Kidney (tissue), 14 donors: ENCODE data around the gene PLCB3. TPM values are rescaled to one million over a fixed set of nuclear protein-coding genes. Genes with fewer than 3 reads are reported as not detected.
"Not testable (repeated sequence)": the region's sequence is repeated elsewhere in the genome, so short reads cannot be mapped to it uniquely, and the experiment has no call there.

Experiments
- DNase-seq, 5 donors: peaks; one replicate each; pipeline ENCODE4 v3.0.0-alpha.2; 2013 to 2020
- FAIRE-seq: peaks from 2 replicates; lab custom pipeline; 2012; peaks lifted over from hg19 to GRCh38; lab: Jason Lieb, UNC
- H3K27ac ChIP-seq, 2 donors: one replicate each; pipeline ENCODE4 v1.7.0; 2013; ENCODE audit warnings: low read depth in 2 of 2, low read length in 2 of 2, inconsistent platforms in 1 of 2
- H3K27me3 ChIP-seq: one replicate; pipeline ENCODE4 v1.7.1; 2013; ENCODE audit warnings: low read length, inconsistent platforms; ENCODE audit not compliant: control insufficient read depth, insufficient read depth
- H3K36me3 ChIP-seq, 3 donors: one replicate each; pipeline versions ENCODE4 v1.7.0 to v1.7.1; 2013; ENCODE audit warnings: low read length in 3 of 3, control low read depth in 1 of 3, inconsistent platforms in 1 of 3; ENCODE audit not compliant: insufficient read depth in 3 of 3, control insufficient read depth in 2 of 3
- H3K4me1 ChIP-seq, 3 donors: one replicate each; pipeline versions ENCODE4 v1.7.0 to v1.7.1; 2013; ENCODE audit warnings: low read length in 3 of 3, inconsistent platforms in 1 of 3, low read depth in 1 of 3; ENCODE audit not compliant: control insufficient read depth in 2 of 3, insufficient read depth in 2 of 3
- H3K4me3 ChIP-seq, 3 donors: one replicate each; pipeline versions ENCODE4 v1.7.0 to v1.8.1; 2013; ENCODE audit warnings: low read length in 3 of 3, control low read depth in 1 of 3, inconsistent platforms in 1 of 3
- H3K9ac ChIP-seq, 3 donors: one replicate each; pipeline versions ENCODE4 v1.7.0 to v1.7.1; 2013; ENCODE audit warnings: low read length in 3 of 3, control low read depth in 1 of 3, inconsistent platforms in 1 of 3
- H3K9me3 ChIP-seq, 3 donors: one replicate each; pipeline versions ENCODE4 v1.7.0 to v1.7.1; 2013; ENCODE audit warnings: low read length in 3 of 3, control low read depth in 1 of 3, inconsistent platforms in 1 of 3; ENCODE audit not compliant: control insufficient read depth in 2 of 3, insufficient read depth in 1 of 3
- intact Hi-C: fragments of 100-400 bp; cut with DNase I; formaldehyde crosslinking; loops from one replicate; pipeline ENCODE4 v1.11.1; 2022
- polyA plus RNA-seq: library from polyadenylated mRNA; stranded (reverse); fragments of 350-450 nt; fragmentation: Illumina TruSeq; extraction: RNeasy Lipid Tissue Mini Kit (QIAGEN cat#74804); gene quantifications from one replicate; pipeline ENCODE4 v1.2.3, GENCODE V29; 2014; ENCODE audit warnings: low read depth, low replicate concordance; ENCODE audit not compliant: insufficient read depth
- total RNA-seq: library from RNA; stranded (reverse); fragmentation: NEBNext Ultra II Directional; extraction: Animal tissue kit (Norgen Biotek cat#: 25700); gene quantifications from one replicate; pipeline ENCODE4 v1.2.1, GENCODE V29; 2021
- TF ChIP-seq, protein P1 (sequence below): IDR thresholded peaks from 3 replicates; pipeline ENCODE4 v1.5.1; 2012; ENCODE audit warnings: mild to moderate bottlenecking, moderate library complexity, borderline replicate concordance; ENCODE audit not compliant: insufficient read depth; ENCODE audit errors: extremely low read depth
- donor health status: control.
- donor health status: control.
- donor health status: control.
- donor health status: control.
- donor health status: control.
- donor health status: DM: yes; HTN: yes; CAD: no.
- donor health status: Normal renal cell carcinoma (clear cell type).

PLCB3 gene
- total and polyA plus RNA-seq, 2 donors from 2014 or later: 9.6 to 24.6 TPM

DNA sequence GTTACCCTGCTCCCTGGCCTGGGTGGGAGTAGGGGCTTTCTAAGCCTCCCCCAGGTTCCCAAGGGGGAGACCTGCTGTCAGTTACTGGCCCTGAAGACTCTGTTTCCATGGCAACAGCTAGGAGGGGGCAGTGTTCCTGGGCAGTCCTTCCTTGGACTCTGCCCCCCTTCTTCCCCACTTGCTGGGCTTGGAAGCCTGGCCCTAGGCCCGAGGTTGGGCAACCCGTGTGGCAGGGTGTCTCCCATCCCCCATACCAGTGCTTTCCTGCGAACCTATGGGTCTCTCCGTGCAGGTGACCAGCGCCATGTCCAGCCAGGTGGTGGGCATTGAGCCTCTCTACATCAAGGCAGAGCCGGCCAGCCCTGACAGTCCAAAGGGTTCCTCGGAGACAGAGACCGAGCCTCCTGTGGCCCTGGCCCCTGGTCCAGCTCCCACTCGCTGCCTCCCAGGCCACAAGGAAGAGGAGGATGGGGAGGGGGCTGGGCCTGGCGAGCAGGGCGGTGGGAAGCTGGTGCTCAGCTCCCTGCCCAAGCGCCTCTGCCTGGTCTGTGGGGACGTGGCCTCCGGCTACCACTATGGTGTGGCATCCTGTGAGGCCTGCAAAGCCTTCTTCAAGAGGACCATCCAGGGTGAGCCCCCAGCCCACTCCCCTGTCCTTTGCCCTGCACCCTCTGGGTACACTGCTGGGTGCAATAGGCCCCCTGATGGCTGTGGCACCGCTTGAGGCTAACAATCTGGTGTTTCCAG is 55.7 kb downstream of the PLCB3 start:
- peak overlapping the region in 2 of 3 donors; percentile 59 to 73 for H3K9ac ChIP-seq
- peak overlapping the region; percentile 86 to 87 for H3K27ac ChIP-seq
- DNase-seq: peak in 4 of 5 donors; percentile 49 to 85 (median 76)
- H3K4me1 ChIP-seq: peaks cover 0 to 26% (median 13%) of the 10 kb centered on the region in 3 donors
- H3K36me3 ChIP-seq: peaks cover 0 to 3% (median 0%) of the 10 kb centered on the region in 3 donors
- TF ChIP-seq, protein P1, sequence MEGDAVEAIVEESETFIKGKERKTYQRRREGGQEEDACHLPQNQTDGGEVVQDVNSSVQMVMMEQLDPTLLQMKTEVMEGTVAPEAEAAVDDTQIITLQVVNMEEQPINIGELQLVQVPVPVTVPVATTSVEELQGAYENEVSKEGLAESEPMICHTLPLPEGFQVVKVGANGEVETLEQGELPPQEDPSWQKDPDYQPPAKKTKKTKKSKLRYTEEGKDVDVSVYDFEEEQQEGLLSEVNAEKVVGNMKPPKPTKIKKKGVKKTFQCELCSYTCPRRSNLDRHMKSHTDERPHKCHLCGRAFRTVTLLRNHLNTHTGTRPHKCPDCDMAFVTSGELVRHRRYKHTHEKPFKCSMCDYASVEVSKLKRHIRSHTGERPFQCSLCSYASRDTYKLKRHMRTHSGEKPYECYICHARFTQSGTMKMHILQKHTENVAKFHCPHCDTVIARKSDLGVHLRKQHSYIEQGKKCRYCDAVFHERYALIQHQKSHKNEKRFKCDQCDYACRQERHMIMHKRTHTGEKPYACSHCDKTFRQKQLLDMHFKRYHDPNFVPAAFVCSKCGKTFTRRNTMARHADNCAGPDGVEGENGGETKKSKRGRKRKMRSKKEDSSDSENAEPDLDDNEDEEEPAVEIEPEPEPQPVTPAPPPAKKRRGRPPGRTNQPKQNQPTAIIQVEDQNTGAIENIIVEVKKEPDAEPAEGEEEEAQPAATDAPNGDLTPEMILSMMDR: no peak
- intact Hi-C loops: no loop called here
- FAIRE-seq: no peak
- H3K27me3 ChIP-seq: no peaks in the 10 kb centered on the region
- H3K9me3 ChIP-seq: no peaks in the 10 kb centered on the region
- H3K4me3 ChIP-seq: peak overlapping the region; percentile 6 to 95 (median 83)

DNA sequence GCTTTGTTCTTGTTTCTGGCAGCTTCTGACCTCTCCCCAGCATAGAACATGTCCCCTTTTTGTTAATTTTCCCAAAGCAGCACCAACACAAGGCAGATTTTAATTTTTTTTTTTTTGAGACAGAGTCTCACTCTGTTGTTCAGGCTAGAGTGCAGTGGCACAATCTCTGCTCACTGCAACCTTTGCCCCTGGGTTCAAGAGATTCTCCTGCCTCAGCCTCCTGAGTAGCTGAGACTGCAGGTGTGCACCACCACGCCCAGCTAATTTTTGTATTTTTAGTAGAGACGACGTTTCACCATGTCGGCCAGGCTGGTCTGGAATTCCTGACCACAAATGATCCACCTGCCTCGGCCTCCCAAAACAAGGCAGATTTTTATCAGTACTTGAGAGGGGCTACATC is 56.5 kb downstream of the PLCB3 start:
- Histone ChIP-seq H3K4me3 (peak overlapping the region in 2 of 3 donors; percentile 7 to 83), H3K4me1 (peaks cover 0 to 26% (median 13%) of the 10 kb centered on the region in 3 donors)
- intact Hi-C loops, H3K27me3 ChIP-seq, H3K9me3 ChIP-seq, H3K36me3 ChIP-seq, DNase-seq, H3K9ac ChIP-seq, H3K27ac ChIP-seq, FAIRE-seq: not testable (repeated sequence)

DNA sequence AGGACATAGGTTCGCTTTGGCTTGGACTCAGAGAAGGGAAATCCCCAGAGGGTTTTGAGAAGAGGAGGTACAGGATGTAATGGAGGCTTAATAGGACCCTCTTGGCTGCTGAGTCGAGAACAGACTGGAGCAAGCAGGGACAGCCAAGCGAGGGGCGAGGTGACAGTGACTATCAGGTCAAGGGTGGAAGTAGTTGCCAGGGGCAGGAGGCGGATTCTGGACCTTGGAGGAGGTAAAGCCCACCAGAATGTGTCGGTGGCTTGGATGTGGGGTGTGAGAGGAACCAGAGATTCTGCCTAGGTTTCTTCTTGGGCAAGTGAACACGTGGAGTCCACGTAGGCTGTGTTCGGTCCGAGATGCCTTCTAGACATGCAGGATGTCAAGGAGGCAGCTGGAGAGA is 61.6 kb downstream of the PLCB3 start:
- FAIRE-seq (no peak), DNase-seq (no peak)
- Histone ChIP-seq H3K4me1 (peaks cover 0 to 9% (median 5%) of the 10 kb centered on the region in 3 donors), H3K4me3 (no peak overlapping the region), H3K9me3 (no peaks in the 10 kb centered on the region), H3K27me3 (no peaks in the 10 kb centered on the region), H3K27ac (no peak overlapping the region), H3K36me3 (peaks cover 0 to 8% (median 8%) of the 10 kb centered on the region in 3 donors), H3K9ac (no peak overlapping the region)
- intact Hi-C loops: no loop called here
- TF ChIP-seq, protein P1: no peak

DNA sequence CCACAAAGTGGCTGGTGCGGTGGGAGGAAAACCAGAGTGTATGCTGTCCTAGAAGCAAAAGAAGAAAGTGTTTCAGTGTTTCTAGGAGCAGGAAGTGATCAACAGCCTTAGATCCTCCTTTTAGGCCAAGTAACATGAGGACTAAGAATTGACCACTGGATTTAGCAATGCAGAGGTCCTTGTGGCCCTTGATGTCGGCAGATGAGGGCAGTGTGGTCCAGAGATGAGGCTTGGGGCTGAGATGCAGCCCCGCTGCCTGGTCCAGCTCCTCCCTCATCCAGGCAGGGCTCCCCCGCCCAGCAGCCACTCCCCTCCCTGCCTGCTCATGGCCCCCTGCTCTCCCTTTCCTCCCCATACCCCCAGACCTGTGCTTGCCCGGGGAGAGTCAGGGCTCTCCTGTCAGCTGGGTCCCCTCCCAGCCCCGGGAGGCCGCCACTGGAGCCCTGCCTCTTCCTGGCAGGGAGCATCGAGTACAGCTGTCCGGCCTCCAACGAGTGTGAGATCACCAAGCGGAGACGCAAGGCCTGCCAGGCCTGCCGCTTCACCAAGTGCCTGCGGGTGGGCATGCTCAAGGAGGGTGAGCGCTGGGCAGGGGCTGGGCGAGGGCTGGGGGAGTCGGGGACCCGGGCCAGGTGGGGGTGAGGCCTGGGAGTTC is 62.3 kb downstream of the PLCB3 start:
- Histone ChIP-seq H3K27me3 (no peaks in the 10 kb centered on the region), H3K9me3 (no peaks in the 10 kb centered on the region), H3K4me1 (peaks cover 0 to 9% (median 5%) of the 10 kb centered on the region in 3 donors), H3K9ac (no peak overlapping the region), H3K4me3 (no peak overlapping the region), H3K27ac (no peak overlapping the region), H3K36me3 (peaks cover 0 to 8% (median 8%) of the 10 kb centered on the region in 3 donors)
- intact Hi-C loops: no loop called here
- DNase-seq (peak in 1 of 5 donors; percentile 83), FAIRE-seq (no peak)
- TF ChIP-seq, protein P1: no peak
